Right lobe of liver (tissue), 4 donors: ENCODE data around the gene NAV1.

Experiments used
- POLR2A ChIP-seq: fragments of 450-650 bp; IDR thresholded peaks from one replicate; pipeline ENCODE4 v1.6.1; 2017; ENCODE audit warnings: antibody characterized with exemption, mild to moderate bottlenecking
- TF ChIP-seq, protein P1 (sequence below), 4 donors: fragments of 200-600 bp in 3 of 4; fragments of 450-650 bp in 1 of 4; IDR thresholded peaks; one replicate each; pipeline versions ENCODE4 v1.5.1 to v1.8.0; 2016 to 2022; ENCODE audit warnings: antibody characterized with exemption in 4 of 4, mild to moderate bottlenecking in 2 of 4
- donor health status: DM: no; HTN: no; CAD: no.
- donor health status: DM: no; HTN: no; CAD: no.
- donor health status: DM: no; HTN: yes; CAD: no.

GRCh38 chr1:201504179-201504631 is 34.7 kb upstream of the NAV1 start:
- TF ChIP-seq, protein P1, sequence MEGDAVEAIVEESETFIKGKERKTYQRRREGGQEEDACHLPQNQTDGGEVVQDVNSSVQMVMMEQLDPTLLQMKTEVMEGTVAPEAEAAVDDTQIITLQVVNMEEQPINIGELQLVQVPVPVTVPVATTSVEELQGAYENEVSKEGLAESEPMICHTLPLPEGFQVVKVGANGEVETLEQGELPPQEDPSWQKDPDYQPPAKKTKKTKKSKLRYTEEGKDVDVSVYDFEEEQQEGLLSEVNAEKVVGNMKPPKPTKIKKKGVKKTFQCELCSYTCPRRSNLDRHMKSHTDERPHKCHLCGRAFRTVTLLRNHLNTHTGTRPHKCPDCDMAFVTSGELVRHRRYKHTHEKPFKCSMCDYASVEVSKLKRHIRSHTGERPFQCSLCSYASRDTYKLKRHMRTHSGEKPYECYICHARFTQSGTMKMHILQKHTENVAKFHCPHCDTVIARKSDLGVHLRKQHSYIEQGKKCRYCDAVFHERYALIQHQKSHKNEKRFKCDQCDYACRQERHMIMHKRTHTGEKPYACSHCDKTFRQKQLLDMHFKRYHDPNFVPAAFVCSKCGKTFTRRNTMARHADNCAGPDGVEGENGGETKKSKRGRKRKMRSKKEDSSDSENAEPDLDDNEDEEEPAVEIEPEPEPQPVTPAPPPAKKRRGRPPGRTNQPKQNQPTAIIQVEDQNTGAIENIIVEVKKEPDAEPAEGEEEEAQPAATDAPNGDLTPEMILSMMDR (IDR thresholded peaks at IDR 0.05) = no peak
- TF ChIP-seq POLR2A = no peak
